ENCODE data around the gene UBQLN3.

DNA sequence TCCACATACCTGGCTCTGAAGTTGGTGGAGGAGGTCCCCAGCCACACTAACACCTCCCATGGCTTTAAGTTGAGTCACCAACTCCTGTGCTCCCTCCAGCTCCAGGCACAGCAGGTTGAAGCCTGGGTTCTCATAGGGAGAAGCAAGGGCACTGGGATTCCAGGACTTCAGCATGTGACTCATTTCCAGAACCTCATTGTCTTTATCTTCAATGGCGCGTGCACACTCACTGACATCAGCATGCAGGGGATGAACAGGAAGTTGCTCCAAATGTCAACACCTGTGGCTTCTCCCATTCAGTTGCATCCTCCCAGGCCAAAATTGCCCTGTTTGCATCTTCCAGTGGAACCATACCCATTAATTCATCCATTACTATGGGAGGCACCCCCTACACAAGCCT is 12.6 kb upstream of the UBQLN3 start:
- TF ChIP-seq, protein P1, sequence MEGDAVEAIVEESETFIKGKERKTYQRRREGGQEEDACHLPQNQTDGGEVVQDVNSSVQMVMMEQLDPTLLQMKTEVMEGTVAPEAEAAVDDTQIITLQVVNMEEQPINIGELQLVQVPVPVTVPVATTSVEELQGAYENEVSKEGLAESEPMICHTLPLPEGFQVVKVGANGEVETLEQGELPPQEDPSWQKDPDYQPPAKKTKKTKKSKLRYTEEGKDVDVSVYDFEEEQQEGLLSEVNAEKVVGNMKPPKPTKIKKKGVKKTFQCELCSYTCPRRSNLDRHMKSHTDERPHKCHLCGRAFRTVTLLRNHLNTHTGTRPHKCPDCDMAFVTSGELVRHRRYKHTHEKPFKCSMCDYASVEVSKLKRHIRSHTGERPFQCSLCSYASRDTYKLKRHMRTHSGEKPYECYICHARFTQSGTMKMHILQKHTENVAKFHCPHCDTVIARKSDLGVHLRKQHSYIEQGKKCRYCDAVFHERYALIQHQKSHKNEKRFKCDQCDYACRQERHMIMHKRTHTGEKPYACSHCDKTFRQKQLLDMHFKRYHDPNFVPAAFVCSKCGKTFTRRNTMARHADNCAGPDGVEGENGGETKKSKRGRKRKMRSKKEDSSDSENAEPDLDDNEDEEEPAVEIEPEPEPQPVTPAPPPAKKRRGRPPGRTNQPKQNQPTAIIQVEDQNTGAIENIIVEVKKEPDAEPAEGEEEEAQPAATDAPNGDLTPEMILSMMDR (conservative IDR thresholded peaks at IDR 0.05; ENCODE audit: low read depth in 2 of 2), result no peak
- no peak for TF ChIP-seq CREB1 (CRISPR knock-in tag; IDR thresholded peaks at IDR 0.05; ENCODE audit: low read depth)
- TF ChIP-seq EZH2 (IDR thresholded peaks at IDR 0.05; ENCODE audit: low read depth, unreplicated experiment), result no peak
